Endothelial cell of umbilical vein (primary cell): ENCODE measurements around the gene BORCS6. TPM values are rescaled to one million over a fixed set of nuclear protein-coding genes. Genes with fewer than 3 reads are reported as not detected.

ENCODE experiments used
- BruUV-seq: library from RNA; stranded (reverse); fragments of 400-500 nt; replicated peaks from 2 replicates; lab custom pipeline; 2021; lab: Mats Ljungman, UMichigan
- CTCF ChIA-PET: fragments of 300-600, 350-600 bp; sonication (Branson Sonifier 250); formaldehyde crosslinking; loops from one replicate; lab custom pipeline; 2021; ENCODE audit warnings: antibody characterized with exemption, inconsistent platforms; lab: Charles Lee
- POLR2A ChIA-PET: fragments of 300-600, 350-600 bp; sonication (Branson Sonifier 250); formaldehyde crosslinking; loops from one replicate; lab custom pipeline; 2021; ENCODE audit warnings: antibody characterized with exemption, inconsistent platforms; lab: Charles Lee
- DNase-seq: peaks from one replicate; pipeline ENCODE4 v3.0.0-alpha.2; 2011; ENCODE audit warnings: low read depth, low spot score
- FAIRE-seq: peaks from 2 replicates; lab custom pipeline; 2011; peaks lifted over from hg19 to GRCh38; lab: Jason Lieb, UNC
- H2AFZ ChIP-seq: 2 replicates; pipeline ENCODE4 v1.6.0; 2012; ENCODE audit warnings: low read depth, low read length, control low read depth, inconsistent platforms
- H3K27ac ChIP-seq: 2 replicates; pipeline ENCODE4 v1.5.1; 2011; ENCODE audit warnings: low read depth, mild to moderate bottlenecking, control low read depth, low read length, moderate library complexity; ENCODE audit not compliant: insufficient read depth
- H3K27me3 ChIP-seq, 2 experiments: 2 replicates each; pipeline versions ENCODE4 v1.6.0 to v1.6.1; 2011; ENCODE audit warnings: low read length in 2 of 2, mixed read lengths in 1 of 2; ENCODE audit not compliant: control insufficient read depth in 2 of 2, insufficient read depth in 2 of 2
- H3K36me3 ChIP-seq, 2 experiments: 2 replicates in 1 of 2; 3 replicates in 1 of 2; pipeline ENCODE4 v1.5.1; 2011; ENCODE audit warnings: low read length in 2 of 2, mild to moderate bottlenecking in 1 of 2, moderate library complexity in 1 of 2; ENCODE audit not compliant: control insufficient read depth in 2 of 2, insufficient read depth in 2 of 2; ENCODE audit errors: extremely low read depth in 1 of 2
- H3K4me1 ChIP-seq: 3 replicates; pipeline ENCODE4 v1.5.1; 2011; ENCODE audit warnings: mild to moderate bottlenecking, low read length; ENCODE audit not compliant: control insufficient read depth, insufficient read depth; ENCODE audit errors: extremely low read depth
- H3K4me2 ChIP-seq: 2 replicates; pipeline ENCODE4 v1.6.1; 2011; ENCODE audit warnings: low read length, control low read depth, mixed read lengths; ENCODE audit not compliant: insufficient read depth
- H3K4me3 ChIP-seq, 3 experiments: fragments of 200-600 bp in 1 of 3; sonication (generic), shearing (Covaris generic) in 1 of 3; replicated peaks in 1 of 3; 2 replicates each; pipeline ENCODE4 v1.5.1; 2011 to 2016; ENCODE audit warnings: control low read depth in 3 of 3, low read length in 3 of 3, mild to moderate bottlenecking in 2 of 3, inconsistent platforms in 1 of 3, low read depth in 1 of 3, moderate library complexity in 1 of 3; ENCODE audit not compliant: insufficient read depth in 1 of 3
- H3K79me2 ChIP-seq: 2 replicates; pipeline ENCODE4 v1.6.0; 2012; ENCODE audit warnings: low read length, inconsistent platforms; ENCODE audit not compliant: control insufficient read depth, insufficient read depth
- H3K9ac ChIP-seq: replicated peaks from 2 replicates; pipeline ENCODE3; 2011; ENCODE audit warnings: low read length, control low read depth; ENCODE audit not compliant: insufficient read depth; ENCODE audit errors: extremely low read depth
- H3K9me1 ChIP-seq: replicated peaks from 3 replicates; pipeline ENCODE4 v1.6.0; 2011; ENCODE audit warnings: mild to moderate bottlenecking, low read length; ENCODE audit not compliant: control insufficient read depth, insufficient read depth; ENCODE audit errors: extremely low read depth
- H3K9me3 ChIP-seq: replicated peaks from 2 replicates; pipeline ENCODE4 v1.5.1; 2012; ENCODE audit warnings: low read length, inconsistent platforms; ENCODE audit not compliant: control insufficient read depth, insufficient read depth
- H4K20me1 ChIP-seq: replicated peaks from 2 replicates; pipeline ENCODE3; 2011; ENCODE audit warnings: mild to moderate bottlenecking, low read length; ENCODE audit not compliant: control insufficient read depth, insufficient read depth; ENCODE audit errors: extremely low read depth
- CTCF ChIP-seq, 2 donors: IDR thresholded peaks; 1 replicate in 1 of 2; 2 replicates in 1 of 2; pipeline ENCODE4 v1.5.1; 2011; ENCODE audit warnings: low read length in 2 of 2, mild to moderate bottlenecking in 2 of 2, moderate library complexity in 2 of 2, control low read depth in 1 of 2, inconsistent platforms in 1 of 2, low read depth in 1 of 2; ENCODE audit not compliant: insufficient read depth in 1 of 2; ENCODE audit errors: extremely low read depth in 1 of 2
- EZH2 ChIP-seq: IDR thresholded peaks from 2 replicates; pipeline ENCODE4 v1.6.1; 2012; ENCODE audit warnings: borderline replicate concordance, low read depth, mild to moderate bottlenecking, moderate library complexity, low read length, inconsistent platforms; ENCODE audit not compliant: severe bottlenecking
- FOS ChIP-seq: IDR thresholded peaks from 2 replicates; pipeline ENCODE4 v1.6.1; 2011; ENCODE audit warnings: mild to moderate bottlenecking, low read length, moderate library complexity, borderline replicate concordance; ENCODE audit not compliant: insufficient read depth
- GATA2 ChIP-seq: IDR thresholded peaks from 2 replicates; pipeline ENCODE4 v1.7.0; 2011; ENCODE audit warnings: low read depth, mild to moderate bottlenecking, moderate library complexity, mixed read lengths, low read length; ENCODE audit not compliant: insufficient read length, insufficient read depth
- JUN ChIP-seq: IDR thresholded peaks from 2 replicates; pipeline ENCODE4 v1.6.1; 2011; ENCODE audit warnings: borderline replicate concordance, low read depth; ENCODE audit not compliant: insufficient read length, insufficient read depth
- MAX ChIP-seq: IDR thresholded peaks from 2 replicates; pipeline ENCODE4 v1.6.1; 2011; ENCODE audit not compliant: insufficient read depth, insufficient read length
- MYC ChIP-seq: IDR thresholded peaks from one replicate; pipeline ENCODE4 v1.6.1; 2011; ENCODE audit warnings: mild to moderate bottlenecking, low read depth, low read length
- POLR2A ChIP-seq: IDR thresholded peaks from 2 replicates; pipeline ENCODE4 v1.6.1; 2012; ENCODE audit warnings: low read depth, mild to moderate bottlenecking, control low read depth, low read length
- POLR2AphosphoS5 ChIP-seq: IDR thresholded peaks from 2 replicates; pipeline ENCODE4 v1.6.1; 2012; ENCODE audit warnings: low read depth, mild to moderate bottlenecking, control low read depth, low read length, moderate library complexity; ENCODE audit not compliant: insufficient read depth
- dilution Hi-C: fragments of 300-500 bp; cut with MboI; formaldehyde crosslinking; loops from one replicate; pipeline ENCODE4 v1.15.0; 2019; ENCODE audit warnings: low sequenced_read_pairs; ENCODE audit not compliant: extremely low pct_ligation_motif_present
- intact Hi-C: fragments of 100-400 bp; cut with micrococcal nuclease; formaldehyde crosslinking; loops from one replicate; pipeline ENCODE4 v1.10.0; 2022
- polyA plus RNA-seq, 4 experiments: library from polyadenylated mRNA; depleted of rRNA in 3 of 4; stranded (reverse) in 3 of 4; unstranded in 1 of 4; fragments of >200 nt; gene quantifications; 2 replicates each; pipeline versions ENCODE4 v1.2.1 to v1.2.3, GENCODE V29; 2011 to 2012; ENCODE audit warnings: missing spikeins in 1 of 4
- total RNA-seq: library from RNA; stranded (reverse); gene quantifications from 2 replicates; pipeline ENCODE4 v1.2.3, GENCODE V29; 2021

BORCS6 gene
- total and polyA plus RNA-seq, 2 donors (not counting 3 experiments of a cell fraction or from before 2014, with no cell fraction given), result 8.0 to 9.0 TPM

- Histone ChIP-seq H3K36me3 (peaks cover 2 to 6% of the 10 kb centered on the region in 2 experiments), H4K20me1 (no peaks in the 10 kb centered on the region), H3K27me3 (no peaks in the 10 kb centered on the region), H3K4me3 (peak overlapping the region in 2 of 3 experiments; percentile 24 to 62), H3K4me1 (peaks cover 43% of the 10 kb centered on the region), H3K79me2 (peaks cover 6% of the 10 kb centered on the region), H3K9me3 (no peaks in the 10 kb centered on the region), H3K9me1 (no peaks in the 10 kb centered on the region), H3K4me2 (peak overlapping the region; percentile 33), H3K27ac (peak overlapping the region; percentile 99), H3K9ac (peak overlapping the region; percentile 78), H2AFZ (no peak overlapping the region)
- TF ChIP-seq POLR2A (no peak), MAX (peak; percentile 69), MYC (no peak), POLR2AphosphoS5 (peak; percentile 65), EZH2 (no peak), JUN (no peak)
- FAIRE-seq (peak; percentile 99), DNase-seq (peak; percentile 100)
- POLR2A ChIA-PET, result interaction anchor here (3.9 kb wide), 1 partner anchor 17 kb away, joined by 33 read pairs; no protein-coding TSS in a partner anchor
- no TSS peak for BruUV-seq
- intact Hi-C loops, result loop anchor here (1.0 to 2.0 kb wide), 5 partner anchors 16 to 64 kb away; no protein-coding TSS in a partner anchor
- dilution Hi-C loops, result no loop called here
- CTCF ChIA-PET, result interaction anchor here (0.6 to 6.3 kb wide), 7 partner anchors 17 to 96 kb away, joined by 3 to 72 read pairs (median 5); partner anchors contain the start of genes CTC1 and HES7
These were observed 33.6 kb downstream of the BORCS6 start for GRCh38 chr17:8156246-8156992.

GRCh38 chr17:8155996-8156245, 34.1 kb downstream of the BORCS6 start:
- BruUV-seq, result no TSS peak
- H3K79me2 ChIP-seq, result peaks cover 3% of the 10 kb centered on the region
- no peaks in the 10 kb centered on the region for H3K9me3 ChIP-seq
- intact Hi-C loops, result loop anchor here (1.0 to 2.0 kb wide), 5 partner anchors 17 to 65 kb away; no protein-coding TSS in a partner anchor
- no peaks in the 10 kb centered on the region for H3K27me3 ChIP-seq
- H3K36me3 ChIP-seq, result peaks cover 2 to 4% of the 10 kb centered on the region in 2 experiments
- no peak overlapping the region for H2AFZ ChIP-seq
- DNase-seq (no peak), FAIRE-seq (no peak)
- peak overlapping the region; percentile 9 for H3K4me2 ChIP-seq
- peak overlapping the region; percentile 68 for H3K9ac ChIP-seq
- H3K4me1 ChIP-seq, result peaks cover 43% of the 10 kb centered on the region
- peak overlapping the region; percentile 99 for H3K27ac ChIP-seq
- no peaks in the 10 kb centered on the region for H4K20me1 ChIP-seq
- no peaks in the 10 kb centered on the region for H3K9me1 ChIP-seq
- TF ChIP-seq MAX, result no peak
- no peak for TF ChIP-seq MYC
- no peak for TF ChIP-seq POLR2A
- TF ChIP-seq FOS, result no peak
- TF ChIP-seq GATA2, result no peak
- no peak for TF ChIP-seq CTCF (IDR thresholded peaks at IDR 0.05; ENCODE audit: extremely low read depth in 1 of 2, insufficient read depth in 1 of 2, low read depth in 1 of 2, low read length in 2 of 2)
- TF ChIP-seq POLR2AphosphoS5, result no peak
- no peak for TF ChIP-seq JUN
- no peak for TF ChIP-seq EZH2
- POLR2A ChIA-PET, result interaction anchor here (3.9 kb wide), 1 partner anchor 17 kb away, joined by 33 read pairs; no protein-coding TSS in a partner anchor
- peak overlapping the region in 2 of 3 experiments; percentile 24 to 62 for H3K4me3 ChIP-seq
- CTCF ChIA-PET, result interaction anchor here (1.2 to 6.3 kb wide), 4 partner anchors 17 to 95 kb away, joined by 3 to 72 read pairs (median 5); partner anchors contain the start of gene HES7
- dilution Hi-C loops, result no loop called here
